Ishikawa (cell line): ENCODE measurements around the gene TMEM129.

Experiments used
- CEBPB ChIP-seq: IDR thresholded peaks from 2 replicates; pipeline ENCODE4 v1.6.1; 2012
- EP300 ChIP-seq: IDR thresholded peaks from 2 replicates; pipeline ENCODE4 v1.6.1; 2012; ENCODE audit warnings: borderline replicate concordance
- FOXM1 ChIP-seq: IDR thresholded peaks from 2 replicates; pipeline ENCODE4 v1.6.1; 2012; ENCODE audit warnings: low read depth, borderline replicate concordance
- TAF1 ChIP-seq: IDR thresholded peaks from 2 replicates; pipeline ENCODE4 v1.6.1; 2012; ENCODE audit warnings: low read depth, mild to moderate bottlenecking
- ZBTB7A ChIP-seq: IDR thresholded peaks from 2 replicates; pipeline ENCODE4 v1.6.1; 2012; ENCODE audit warnings: low read depth
- TF ChIP-seq, protein P1 (sequence below): IDR thresholded peaks from 2 replicates; pipeline ENCODE4 v1.6.1; 2012; ENCODE audit warnings: low read depth, mild to moderate bottlenecking

DNA sequence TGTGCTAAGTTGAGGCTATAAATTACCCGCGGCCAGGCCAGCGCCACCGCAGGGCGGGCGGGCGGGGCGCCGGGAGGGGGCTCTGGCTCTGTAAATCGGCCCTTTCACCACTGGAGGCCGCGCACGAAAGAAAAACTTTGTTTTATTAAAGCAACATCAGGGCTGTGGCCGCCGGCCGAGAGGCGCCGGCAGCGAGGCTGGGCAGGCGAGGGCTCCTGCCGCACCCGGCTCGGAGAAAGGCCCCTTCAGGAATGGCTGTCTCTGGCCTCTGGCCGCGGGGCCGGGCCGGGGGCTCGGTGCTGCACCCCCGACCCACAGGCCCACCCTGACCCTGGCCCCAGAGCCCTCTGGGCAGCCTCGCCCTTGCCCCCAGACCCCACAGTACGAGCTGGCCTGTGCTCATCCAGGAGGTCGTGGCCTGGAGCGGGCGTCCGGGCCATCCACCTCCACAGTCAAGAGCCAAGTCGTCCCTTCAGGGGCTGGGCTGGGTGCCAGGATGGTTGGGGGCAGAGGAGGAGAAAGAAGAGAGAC lies 42.5 kb upstream of the TMEM129 start:
- TF ChIP-seq FOXM1 (no peak), CEBPB (no peak), ZBTB7A (no peak), EP300 (no peak), TAF1 (no peak)
- TF ChIP-seq, protein P1, sequence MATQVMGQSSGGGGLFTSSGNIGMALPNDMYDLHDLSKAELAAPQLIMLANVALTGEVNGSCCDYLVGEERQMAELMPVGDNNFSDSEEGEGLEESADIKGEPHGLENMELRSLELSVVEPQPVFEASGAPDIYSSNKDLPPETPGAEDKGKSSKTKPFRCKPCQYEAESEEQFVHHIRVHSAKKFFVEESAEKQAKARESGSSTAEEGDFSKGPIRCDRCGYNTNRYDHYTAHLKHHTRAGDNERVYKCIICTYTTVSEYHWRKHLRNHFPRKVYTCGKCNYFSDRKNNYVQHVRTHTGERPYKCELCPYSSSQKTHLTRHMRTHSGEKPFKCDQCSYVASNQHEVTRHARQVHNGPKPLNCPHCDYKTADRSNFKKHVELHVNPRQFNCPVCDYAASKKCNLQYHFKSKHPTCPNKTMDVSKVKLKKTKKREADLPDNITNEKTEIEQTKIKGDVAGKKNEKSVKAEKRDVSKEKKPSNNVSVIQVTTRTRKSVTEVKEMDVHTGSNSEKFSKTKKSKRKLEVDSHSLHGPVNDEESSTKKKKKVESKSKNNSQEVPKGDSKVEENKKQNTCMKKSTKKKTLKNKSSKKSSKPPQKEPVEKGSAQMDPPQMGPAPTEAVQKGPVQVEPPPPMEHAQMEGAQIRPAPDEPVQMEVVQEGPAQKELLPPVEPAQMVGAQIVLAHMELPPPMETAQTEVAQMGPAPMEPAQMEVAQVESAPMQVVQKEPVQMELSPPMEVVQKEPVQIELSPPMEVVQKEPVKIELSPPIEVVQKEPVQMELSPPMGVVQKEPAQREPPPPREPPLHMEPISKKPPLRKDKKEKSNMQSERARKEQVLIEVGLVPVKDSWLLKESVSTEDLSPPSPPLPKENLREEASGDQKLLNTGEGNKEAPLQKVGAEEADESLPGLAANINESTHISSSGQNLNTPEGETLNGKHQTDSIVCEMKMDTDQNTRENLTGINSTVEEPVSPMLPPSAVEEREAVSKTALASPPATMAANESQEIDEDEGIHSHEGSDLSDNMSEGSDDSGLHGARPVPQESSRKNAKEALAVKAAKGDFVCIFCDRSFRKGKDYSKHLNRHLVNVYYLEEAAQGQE = no peak
